HG02973 (cell line): Measurements from ENCODE around the gene ATP6V0B.

Experiments
- ATAC-seq: cut with Tn5 transposase; IDR thresholded peaks from one replicate; pipeline ENCODE4 v1.9.1; 2021; ENCODE audit warnings: moderate library complexity; ENCODE audit not compliant: unreplicated experiment

ATP6V0B gene

GRCh38 chr1:43999455-43999854, 24.7 kb downstream of the ATP6V0B start:
- ATAC-seq = no peak

- no peak for ATAC-seq
Observed at GRCh38 chr1:44000122-44000665, 25.4 kb downstream of the ATP6V0B start.

DNA sequence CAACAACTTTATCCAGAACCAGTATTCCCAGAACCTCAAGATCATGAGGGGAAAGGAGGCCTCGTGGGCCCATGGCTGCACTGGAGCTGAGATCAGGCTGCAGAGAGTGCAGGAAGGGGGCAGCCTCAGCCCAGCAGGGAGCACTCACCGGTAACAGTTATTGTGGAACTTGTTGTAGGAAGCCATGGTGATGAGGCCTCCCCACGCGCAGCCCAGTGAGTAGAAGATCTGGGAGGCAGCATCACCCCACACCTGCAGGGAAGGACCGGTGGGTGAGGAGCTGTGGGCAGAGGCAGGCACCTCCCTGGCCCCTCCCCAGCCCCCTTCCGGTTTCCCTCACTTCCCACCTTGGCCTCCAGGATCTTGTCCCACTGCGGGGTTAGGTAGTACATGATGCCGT, 27.4 kb downstream of the ATP6V0B start:
- no peak for ATAC-seq

- no peak for ATAC-seq
Observed at GRCh38 chr1:44002606-44003157, 27.9 kb downstream of the ATP6V0B start.

GRCh38 chr1:44008259-44008658, 33.5 kb downstream of the ATP6V0B start:
- no peak for ATAC-seq

DNA sequence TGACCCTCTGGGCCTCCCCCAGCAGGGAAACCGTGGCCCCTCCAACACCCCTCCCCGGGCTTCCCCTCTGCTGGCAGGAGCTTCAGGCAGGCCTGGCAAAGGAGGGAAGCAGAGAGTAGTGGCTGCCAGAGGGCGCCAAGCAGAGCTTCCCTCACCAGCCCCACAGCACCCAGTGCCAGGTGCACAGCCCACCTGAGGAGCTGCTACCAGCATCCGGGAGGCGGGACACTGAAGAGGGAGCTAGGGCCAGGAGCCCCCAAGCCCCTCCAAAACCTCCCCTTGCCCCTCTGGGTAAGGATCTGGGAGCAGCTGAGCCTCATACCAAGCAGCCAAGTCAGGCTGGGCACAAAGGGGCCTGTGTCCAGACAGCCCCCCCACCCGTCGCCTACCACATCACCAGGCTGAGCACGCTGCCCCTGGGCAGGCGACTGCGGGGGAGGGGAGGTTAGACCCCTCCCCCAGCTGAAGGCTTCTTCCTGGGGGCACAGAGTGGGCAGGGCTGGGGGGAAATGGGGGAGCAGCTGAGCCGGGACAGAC, 36.2 kb downstream of the ATP6V0B start:
- no peak for ATAC-seq

GRCh38 chr1:44012404-44012803, 37.6 kb downstream of the ATP6V0B start:
- ATAC-seq = no peak

- no peak for ATAC-seq
Observed at GRCh38 chr1:44012941-44013609, 38.3 kb downstream of the ATP6V0B start.

- ATAC-seq = no peak
Observed at GRCh38 chr1:44013949-44014348, 39.2 kb downstream of the ATP6V0B start.

DNA sequence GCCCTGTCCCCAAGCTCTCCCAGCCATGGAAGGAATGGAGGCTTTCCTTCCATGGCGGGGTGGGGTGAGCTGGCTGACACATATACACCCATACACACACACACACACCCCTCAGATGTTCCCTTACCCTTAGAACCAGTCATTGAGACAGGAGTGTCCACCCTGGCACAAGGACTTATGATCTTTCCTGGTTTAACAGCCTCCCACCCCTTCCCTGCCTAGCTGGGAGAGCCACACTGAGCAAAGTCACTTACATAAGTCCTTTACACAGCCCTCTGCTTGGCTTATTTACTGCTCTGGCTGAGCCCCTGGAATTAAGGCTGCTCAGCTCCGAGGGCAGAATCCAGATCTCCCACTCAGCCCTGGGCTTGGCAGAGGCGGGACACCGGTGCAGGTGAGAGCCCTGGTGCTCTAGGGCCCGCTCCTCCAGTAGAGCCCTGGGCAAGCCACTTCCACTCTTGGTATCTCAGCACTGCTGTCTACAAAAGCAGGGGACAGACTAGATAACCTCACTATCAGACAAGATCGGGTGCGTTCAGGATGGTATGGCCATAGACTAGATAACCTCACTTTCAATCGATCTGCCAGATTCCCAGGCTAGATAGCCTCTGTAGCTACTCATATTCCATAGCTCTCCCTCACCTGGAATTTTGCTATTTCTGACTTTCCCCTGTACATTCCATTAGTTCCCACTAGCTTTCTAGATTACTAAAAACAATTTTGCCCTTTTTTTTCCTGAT, 39.8 kb downstream of the ATP6V0B start:
- no peak for ATAC-seq

DNA sequence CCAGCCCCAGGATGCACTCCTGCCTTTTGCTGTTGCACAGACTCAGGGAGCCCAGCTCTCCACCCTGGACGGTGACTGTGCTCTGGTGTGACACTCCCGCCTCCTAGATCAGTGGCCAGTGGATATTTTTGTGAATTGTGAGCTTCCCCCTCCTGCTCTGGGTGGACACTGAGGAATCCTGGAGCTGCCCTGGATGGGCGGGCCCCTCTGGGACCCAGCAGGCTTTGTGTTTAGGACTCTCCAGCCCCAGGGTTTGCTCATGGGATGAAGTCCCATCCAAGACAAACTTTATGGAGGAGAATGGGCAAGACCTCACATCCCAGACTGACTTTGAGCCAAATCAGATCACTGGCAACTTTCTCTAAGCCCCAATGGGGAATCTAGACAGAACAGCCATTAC, 40.4 kb downstream of the ATP6V0B start:
- no peak for ATAC-seq

DNA sequence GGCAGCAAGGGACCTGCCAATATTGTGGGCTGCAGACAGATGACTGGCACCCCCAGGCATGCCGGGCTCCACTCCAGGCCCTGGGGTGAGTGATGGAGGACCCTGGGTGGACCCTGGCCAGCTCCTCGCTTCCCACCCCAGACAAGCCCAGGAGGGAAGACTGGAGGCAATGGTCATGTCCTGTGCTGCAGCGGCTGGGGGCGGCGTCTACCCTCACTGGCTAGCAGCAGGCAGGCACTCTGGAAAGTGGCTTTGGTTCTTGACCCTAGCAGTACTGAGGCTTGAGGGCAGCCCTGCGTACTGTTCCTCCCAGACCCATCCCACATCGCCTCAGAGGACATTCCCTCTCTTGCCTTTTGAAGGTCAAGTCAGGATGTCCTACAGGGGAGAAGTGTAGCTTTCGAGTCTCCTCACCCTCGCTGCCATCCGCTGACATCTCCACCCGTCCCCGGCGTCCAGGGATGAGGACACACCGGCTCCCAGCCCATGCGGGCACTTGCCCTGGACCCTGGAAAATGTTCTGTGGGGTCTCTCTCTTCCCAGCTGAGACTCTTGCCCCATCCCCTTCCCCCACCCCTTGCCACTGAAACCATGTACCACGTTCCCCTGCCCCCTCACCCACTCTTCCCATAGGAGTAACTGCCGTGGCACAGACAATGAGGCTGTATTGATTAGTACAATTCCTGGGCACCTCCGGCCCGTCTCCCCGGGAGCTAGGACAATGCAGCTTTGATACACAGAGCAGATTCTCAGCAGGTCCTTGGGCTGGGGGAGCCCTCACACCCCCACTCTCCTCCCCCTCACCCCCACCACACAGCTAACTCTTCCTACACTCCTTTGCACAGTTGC, 41.5 kb downstream of the ATP6V0B start:
- no peak for ATAC-seq

DNA sequence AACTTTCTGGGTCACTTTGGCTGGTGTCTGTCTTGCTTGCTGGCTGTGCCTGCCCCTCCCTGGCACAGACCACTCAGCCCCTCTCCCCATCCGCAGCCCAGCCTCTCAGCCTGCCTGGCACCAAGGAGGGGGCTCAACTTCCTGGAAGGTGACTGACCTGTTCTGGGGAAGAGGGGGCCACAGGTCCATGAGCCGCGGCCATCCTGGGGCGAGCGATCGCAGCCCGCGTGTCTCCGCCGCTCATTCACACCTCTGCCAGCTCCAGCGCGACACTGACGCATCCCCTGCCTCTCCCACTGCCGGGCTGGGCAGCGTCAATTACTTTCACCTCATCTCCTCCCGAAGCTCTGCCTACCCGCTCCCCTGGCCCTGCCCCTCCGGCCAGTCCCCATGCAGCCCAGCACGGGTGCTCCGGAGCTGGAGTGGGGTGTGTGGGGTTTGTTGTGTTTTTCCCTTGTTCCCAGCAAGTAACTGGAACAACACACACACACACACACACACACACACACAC, 42.2 kb downstream of the ATP6V0B start:
- no peak for ATAC-seq

- no peak for ATAC-seq
Observed at GRCh38 chr1:44019466-44019948, 44.7 kb downstream of the ATP6V0B start.

DNA sequence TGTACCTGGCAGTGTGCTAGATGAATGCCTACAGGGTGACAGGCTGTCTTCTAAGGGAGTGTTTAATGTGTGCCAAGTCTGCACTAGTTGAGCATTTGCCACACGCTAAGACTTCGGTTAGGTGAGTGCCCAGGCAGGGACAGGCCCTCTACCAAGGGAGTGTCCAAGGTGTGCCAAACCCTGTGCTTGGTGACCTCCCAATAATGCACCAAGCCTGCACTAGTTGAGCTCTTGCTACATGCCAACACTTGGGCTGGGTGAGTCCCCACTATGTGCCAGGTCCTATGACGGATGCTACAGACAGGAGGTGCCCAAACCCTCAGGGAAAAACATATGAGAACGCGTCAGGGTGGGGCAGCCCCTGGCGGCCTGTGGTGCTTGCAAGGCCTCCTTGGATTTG, 45.7 kb downstream of the ATP6V0B start:
- no peak for ATAC-seq

DNA sequence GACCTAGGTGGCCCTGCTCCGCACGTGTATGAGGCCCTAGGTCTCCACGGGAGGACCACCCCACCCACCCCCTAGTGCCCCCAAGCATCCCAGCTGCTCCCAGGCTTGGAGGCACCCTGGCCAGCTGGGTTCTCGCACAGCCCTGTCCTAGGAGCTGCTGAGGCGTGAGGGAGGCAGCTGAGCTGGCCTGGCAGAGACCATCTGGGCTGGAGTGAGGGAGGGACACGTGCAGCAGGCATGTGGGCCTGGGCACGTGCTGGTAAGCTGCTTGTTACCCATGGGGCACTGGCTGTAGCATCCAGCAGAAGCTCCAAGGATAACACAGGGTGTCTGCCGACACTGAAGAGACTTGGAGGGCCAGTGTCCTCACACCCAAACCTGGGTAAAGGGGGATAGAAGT, 46.4 kb downstream of the ATP6V0B start:
- no peak for ATAC-seq

DNA sequence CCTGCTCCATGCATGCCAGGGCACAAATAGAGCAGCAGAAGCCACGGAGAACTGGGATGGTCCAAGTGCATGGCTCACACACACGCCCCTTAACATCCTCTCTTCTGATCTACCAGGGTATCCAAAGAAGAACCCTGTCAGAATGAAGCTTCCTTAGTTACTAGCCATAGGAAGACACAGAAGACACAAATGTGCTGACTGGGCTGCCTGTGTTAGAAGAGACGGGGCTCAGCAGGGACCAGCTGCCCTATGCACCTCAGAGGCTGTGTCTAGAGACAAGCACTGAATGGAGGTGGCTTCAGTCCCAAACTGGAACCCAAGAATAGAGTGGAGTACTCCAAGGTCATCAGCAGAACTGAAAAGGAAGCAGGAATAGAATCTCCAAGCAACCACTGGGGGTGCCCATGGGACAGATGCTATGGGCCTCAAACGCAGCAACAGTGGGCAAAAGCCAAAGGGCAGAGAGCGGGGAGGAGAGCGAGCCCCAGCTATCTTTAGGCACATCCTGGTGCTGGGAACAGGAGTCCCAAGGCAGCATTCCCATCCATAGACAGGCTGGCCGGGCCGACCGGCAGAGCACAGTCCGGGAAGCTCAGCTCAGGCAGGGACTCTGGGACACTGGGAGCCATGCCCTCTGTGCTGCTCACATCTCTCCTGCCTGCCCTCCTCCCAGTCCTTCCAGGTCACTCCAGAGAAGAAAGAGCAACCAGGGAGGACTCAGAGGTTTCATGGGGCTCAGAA, 47.0 kb downstream of the ATP6V0B start:
- no peak for ATAC-seq

DNA sequence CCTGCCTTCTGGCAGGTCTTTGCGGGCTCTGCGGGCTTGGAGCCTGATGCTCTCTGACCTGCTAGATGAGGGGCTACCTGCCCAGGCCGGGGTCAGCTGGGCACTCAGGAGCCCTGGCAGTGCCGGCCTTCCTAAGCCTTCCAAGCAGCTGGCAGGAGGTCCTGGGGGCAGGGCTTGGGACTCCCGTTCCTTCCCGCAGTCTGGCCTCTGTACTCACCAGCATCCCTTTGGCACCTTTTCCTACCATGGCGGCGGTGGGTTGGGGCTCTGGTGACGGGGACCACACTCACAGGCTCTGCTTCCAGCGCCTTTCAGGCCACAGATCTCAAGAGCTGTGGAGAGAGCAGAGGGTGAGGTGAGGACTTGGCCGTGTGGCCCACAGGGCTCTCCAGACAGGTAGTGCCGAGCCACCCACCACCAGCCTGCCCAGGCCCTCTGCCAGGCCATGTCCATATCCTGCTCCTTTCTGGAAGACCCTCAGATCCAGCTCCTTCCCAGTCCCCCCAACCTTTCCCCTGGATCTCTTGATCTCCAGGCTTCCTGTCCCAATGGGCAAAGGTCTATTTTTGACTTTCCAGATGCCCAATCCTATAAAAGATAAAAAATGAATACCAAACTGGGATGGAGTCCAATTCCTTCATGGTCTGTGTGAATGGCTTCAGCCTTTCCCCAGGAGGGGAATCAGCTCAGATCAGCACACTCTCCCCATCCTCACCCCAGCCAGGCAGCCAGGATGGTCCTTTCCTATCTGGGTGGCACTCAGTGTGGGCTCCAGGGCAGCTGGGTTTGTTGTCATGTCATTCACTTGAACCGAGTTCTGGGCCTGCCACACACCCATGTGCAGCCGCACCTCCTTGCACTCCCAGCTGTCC, 49.5 kb downstream of the ATP6V0B start:
- no peak for ATAC-seq
